Adipose tissue (tissue), 3 donors: ENCODE results near the gene CREG1. TPM values are rescaled to one million over a fixed set of nuclear protein-coding genes. Genes with fewer than 3 reads are reported as not detected.

ENCODE experiments used
- H3K27ac ChIP-seq: one replicate; pipeline ENCODE4 v1.5.1; 2013; ENCODE audit warnings: low read depth, low read length
- WGBS, 3 donors: extraction: QIAGEN DNeasy Blood & Tissue Kit; methylation state at CpG; one replicate each; pipeline ENCODE4 v1.1.7; 2013; 5-methylcytosine and 5-hydroxymethylcytosine counted together
- polyA plus RNA-seq, 3 donors: library from polyadenylated mRNA; stranded (reverse); fragments of 200-250 nt; gene quantifications; one replicate each; pipeline ENCODE4 v1.2.3, GENCODE V29; 2013
- donor health status: healthy with polysubstance abuse.
- donor health status: Bipolar disorder and iron deficiency.
- donor health status: healthy.

Gene CREG1
- polyA plus RNA-seq, 3 donors, result 41.7 to 113 (median 92.7) TPM

- WGBS, 3 donors, result 78 to 80% (median 79%) methylated on average over 11 of the region's 11 CpGs
- H3K27ac ChIP-seq, result no peak overlapping the region
Observed at GRCh38 chr1:167496797-167497619, 56.6 kb downstream of the CREG1 start.

- WGBS, 3 donors, result 88 to 95% (median 90%) methylated on average over 2 of the region's 2 CpGs
- no peak overlapping the region for H3K27ac ChIP-seq
Observed at GRCh38 chr1:167493372-167493771, 60.2 kb downstream of the CREG1 start.

GRCh38 chr1:167492481-167492910 lies 61.1 kb downstream of the CREG1 start:
- 33 to 63% (median 46%) methylated on average over 5 of the region's 5 CpGs for WGBS, 3 donors
- no peak overlapping the region for H3K27ac ChIP-seq

DNA sequence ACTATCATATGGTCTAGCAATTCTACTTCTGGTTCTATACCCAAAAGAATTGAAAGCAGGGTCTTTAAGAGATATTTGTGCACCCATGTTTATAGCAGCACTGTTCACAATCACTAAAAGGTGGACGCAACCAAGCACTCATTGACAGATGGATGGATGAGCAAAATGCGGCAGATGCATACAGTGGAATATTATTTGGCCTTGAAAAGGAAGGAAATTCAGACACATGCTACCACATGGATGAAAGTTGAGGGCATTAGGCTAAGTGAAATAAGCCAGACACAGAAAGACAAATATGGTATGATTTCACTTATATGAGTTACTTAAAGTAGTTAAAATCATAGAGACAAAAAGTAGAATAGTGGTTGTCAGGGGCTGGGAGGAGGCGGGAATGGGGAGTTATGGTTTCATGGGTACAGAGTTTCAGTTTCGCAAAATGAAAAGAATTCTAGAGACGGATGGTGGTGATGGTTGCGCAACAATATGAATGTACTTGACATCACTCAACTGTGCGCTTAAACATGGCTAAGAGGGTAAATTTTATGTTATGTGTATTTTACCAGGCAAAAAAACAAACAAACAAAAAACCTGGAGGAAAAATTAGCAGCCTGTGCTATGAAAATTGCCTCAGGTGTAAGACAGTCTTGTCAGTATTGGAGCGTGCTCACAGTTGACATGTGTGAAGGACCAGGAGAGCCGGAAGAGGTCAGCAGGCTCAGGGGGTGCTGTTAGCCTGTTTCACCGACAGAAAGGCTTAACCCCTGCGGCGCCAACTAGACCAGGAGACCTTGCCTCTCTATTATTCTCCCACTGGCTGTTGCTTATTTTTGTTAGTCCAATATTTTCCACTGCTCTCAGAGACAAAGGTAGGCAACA lies 61.7 kb downstream of the CREG1 start:
- no peak overlapping the region for H3K27ac ChIP-seq
- 58 to 65% (median 64%) methylated on average over 12 of the region's 12 CpGs for WGBS, 3 donors

Other genes with a start within 250 kb of the CREG1 start
- gene CD247, start 35.2 kb downstream of the CREG1 start, polyA plus RNA-seq, result 1 to 10 TPM in 1 of 3 donors, under 1 TPM in 2; 0.79 to 1.7 (median 0.98) TPM
- gene RCSD1, start 76.5 kb upstream of the CREG1 start, polyA plus RNA-seq, result 10 to 100 TPM in 1 of 3 donors, 1 to 10 TPM in 2; 2.2 to 13.5 (median 6.7) TPM
- gene MPZL1, start 168.2 kb upstream of the CREG1 start, polyA plus RNA-seq, result 10 to 100 TPM; 16.1 to 74.1 (median 46.4) TPM